Esophagus squamous epithelium (tissue), 4 donors: ENCODE results near the gene CTIF.

Experiments used
- CTCF ChIP-seq, 6 experiments: fragments of 450-650 bp in 4 of 6; fragments of 200-600 bp in 2 of 6; sonication (generic) in 2 of 6; IDR thresholded peaks; one replicate each; pipeline ENCODE4 v1.5.1; 2016 to 2019; ENCODE audit warnings: antibody characterized with exemption in 6 of 6, mild to moderate bottlenecking in 4 of 6, moderate library complexity in 4 of 6
- POLR2A ChIP-seq, 4 donors: fragments of 450-650 bp; IDR thresholded peaks; one replicate each; pipeline ENCODE4 v1.6.1; 2017; ENCODE audit warnings: antibody characterized with exemption in 4 of 4, mild to moderate bottlenecking in 4 of 4, moderate library complexity in 3 of 4

- TF ChIP-seq POLR2A (IDR thresholded peaks at IDR 0.05) (no peak), CTCF (IDR thresholded peaks at IDR 0.05) (no peak)
These were observed 134.6 kb downstream of the CTIF start for GRCh38 chr18:48673456-48673852.
